HG03469 (cell line): ENCODE data around the gene DTNBP1.
A peak's percentile ranks its signal among the peaks of the same experiment; 100 is the strongest.

Source experiments
- ATAC-seq: cut with Tn5 transposase; IDR thresholded peaks from one replicate; pipeline ENCODE4 v1.9.1; 2021; ENCODE audit warnings: mild to moderate bottlenecking, moderate library complexity, moderate number of reproducible peaks; ENCODE audit not compliant: unreplicated experiment

DTNBP1 gene, protein sequence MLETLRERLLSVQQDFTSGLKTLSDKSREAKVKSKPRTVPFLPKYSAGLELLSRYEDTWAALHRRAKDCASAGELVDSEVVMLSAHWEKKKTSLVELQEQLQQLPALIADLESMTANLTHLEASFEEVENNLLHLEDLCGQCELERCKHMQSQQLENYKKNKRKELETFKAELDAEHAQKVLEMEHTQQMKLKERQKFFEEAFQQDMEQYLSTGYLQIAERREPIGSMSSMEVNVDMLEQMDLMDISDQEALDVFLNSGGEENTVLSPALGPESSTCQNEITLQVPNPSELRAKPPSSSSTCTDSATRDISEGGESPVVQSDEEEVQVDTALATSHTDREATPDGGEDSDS

DNA sequence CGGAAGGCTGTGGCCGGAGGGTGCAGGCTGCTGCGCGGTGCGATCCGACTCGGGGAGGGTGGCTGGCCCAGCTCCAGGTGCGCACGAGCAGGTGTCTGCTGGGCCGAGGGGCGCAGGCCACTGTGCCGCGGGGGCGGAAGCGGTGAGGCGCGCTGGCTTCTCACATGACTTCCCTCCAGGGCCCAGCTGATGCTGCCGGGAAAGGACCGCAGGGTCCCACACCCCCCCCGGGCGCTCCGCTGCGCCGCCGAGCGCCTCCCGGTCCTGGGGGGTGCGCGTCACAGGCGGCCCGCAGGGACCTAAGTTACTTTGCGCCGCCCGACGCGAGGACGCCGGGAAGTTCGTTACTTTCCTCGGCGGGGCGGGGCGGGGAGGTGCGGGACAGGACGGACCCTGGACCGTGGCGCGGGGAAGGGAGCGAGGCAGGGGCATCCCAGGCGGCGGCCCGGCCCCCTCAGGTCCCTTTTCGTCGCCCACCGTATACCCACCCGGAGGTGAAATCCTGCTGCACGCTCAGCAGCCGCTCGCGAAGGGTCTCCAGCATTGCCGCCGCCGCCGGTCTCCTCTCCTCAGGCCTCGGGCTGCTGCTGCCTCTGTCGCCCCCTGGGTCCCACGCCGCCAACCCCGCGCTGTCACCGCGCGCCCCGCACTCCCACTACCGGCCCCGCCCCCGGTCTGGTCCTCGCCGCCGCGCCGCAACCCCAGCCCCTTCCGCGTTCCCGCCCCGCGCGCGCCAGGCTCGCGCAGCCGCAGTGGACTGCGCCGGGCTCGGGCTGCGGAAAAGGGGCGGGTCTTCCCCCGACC lies at the start of gene DTNBP1:
DTNBP1 (minus strand) TSS at position 703 of the 804 bp plus-strand sequence; CDS start at position 544, 159 bp downstream.
- peak; percentile 42 for ATAC-seq

DNA sequence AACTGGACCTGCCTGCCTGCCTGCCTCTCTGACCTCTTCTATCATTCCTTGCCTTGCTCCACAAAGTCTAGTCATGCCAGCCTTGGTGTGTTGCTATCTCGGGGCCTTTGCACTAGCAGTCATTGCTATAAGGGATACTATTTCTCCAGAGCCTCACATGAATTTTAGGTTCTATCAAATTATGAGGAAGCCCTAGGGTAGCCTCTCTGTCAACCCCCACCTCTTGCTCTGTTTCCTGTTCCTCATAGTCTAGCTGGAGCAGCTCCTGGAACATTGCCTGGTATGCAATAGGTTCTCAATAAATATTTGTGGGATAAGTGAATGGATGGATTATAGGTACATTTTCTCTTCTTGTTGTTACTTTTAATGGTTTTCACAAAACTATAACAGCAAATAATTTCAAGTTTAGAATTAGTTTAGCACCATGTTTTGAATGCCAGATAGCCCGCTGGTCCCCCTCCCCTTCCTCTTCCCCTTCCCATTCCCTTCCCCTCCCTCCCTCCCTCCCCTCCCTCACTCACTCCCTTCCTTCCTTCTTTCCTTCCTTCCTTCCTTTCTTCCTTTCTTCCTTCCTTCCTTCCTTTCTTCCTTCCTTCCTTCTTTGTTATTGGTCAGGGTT lies 46.9 kb upstream of the DTNBP1 start:
- no peak for ATAC-seq

DNA sequence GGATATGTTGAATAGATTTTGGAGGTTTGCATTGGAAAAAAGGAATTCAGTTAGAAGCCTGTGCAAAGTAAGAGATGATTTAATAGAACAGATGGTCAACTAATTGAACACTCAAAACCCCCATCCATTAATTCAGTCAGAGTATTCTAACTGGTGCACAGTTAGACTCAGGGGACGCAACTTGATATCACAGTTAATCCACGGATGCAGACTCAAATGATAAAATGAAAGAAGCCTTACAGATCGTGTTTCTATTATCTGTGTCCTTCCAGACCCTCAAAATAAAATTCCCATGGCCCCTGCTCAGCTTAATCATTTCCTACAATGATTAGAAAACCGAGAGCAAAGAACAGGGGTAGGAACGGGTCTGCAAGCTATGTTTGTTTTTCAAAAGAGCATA lies 45.4 kb upstream of the DTNBP1 start:
- no peak for ATAC-seq

DNA sequence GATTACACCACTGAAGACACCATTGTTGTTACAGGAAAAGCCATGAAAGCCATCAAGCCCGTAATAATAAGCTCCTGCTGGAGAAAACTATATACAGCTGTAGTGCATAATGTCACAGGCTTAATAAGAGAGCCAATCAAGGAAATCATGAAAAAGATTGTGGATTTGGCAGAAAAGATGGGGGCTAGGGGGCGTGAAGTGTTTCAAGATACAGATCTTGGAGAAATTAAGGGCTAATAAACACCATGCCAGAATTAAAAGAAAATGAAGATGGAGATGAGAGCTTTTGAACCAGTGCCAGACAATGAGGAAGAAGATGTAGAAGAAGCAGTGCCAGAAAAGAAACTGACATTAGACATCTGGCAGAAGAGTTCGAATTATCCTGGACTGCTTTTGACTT lies 43.2 kb upstream of the DTNBP1 start:
- no peak for ATAC-seq

DNA sequence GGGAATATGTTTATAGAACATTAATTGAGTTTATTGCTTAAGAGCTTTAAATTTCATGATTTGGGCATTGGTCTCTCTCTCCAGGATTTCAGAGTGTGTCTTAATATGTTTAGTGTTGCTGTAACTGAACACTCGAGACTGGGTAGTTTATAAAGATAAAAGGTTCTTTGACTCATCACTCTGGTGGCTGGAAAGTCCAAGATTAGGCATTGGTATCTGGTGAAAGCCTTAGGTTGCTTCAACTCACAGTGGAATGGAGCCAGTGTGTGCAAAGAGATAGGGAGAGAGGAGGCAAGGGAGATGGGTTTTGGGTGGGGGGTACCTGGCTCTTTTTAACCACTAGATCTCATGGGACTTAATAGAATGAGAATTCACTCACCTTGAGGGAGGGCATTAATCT lies 35.6 kb upstream of the DTNBP1 start:
- no peak for ATAC-seq

DNA sequence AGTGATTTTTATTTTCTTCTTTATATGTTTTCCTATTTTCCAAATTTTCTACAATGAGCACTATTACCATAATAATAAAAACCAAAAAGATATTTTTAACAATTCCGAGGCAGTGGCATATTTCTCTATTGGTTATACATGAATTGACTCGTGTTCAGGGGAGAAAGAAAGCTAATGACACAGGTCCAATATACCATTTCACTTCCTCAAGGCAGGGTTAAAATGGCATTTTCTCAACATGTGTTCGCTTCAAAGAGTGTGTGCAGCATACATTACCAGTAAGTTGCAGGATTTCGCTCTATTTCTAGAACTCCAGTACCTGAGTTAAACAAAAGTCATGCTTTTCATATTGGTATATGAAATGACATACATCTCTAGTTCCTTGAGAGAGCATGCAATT lies 35.1 kb upstream of the DTNBP1 start:
- ATAC-seq = no peak

DNA sequence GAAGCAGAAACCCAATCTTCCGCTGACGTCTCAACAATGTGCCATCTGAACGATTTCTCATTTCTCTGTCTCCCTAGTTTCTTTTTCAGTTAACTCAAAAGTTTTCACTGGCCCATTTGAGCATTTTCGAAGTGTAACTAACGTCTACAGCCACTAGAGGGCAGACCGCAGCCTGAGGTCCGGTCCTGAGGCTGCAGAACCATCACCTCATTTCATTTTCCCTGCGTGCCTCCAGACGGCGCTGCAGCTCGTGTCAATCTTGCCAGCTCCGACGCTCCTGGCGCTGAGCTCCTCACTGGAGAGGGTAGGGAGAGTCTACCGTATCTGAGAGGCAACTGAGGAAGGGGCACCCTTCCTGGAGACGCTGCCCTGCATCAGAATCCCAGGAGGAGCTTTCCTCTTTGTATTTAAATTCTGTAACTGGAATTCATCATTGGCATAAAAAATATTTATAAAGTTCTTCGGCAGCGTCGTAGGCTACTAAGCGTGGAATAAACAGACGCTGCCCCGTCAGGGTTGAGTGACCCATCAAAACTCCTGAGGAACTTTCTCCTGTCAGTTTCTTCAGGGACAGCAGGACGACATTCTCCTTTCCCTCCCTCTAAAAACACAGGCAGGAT lies 28.5 kb upstream of the DTNBP1 start:
- ATAC-seq = peak; percentile 90

DNA sequence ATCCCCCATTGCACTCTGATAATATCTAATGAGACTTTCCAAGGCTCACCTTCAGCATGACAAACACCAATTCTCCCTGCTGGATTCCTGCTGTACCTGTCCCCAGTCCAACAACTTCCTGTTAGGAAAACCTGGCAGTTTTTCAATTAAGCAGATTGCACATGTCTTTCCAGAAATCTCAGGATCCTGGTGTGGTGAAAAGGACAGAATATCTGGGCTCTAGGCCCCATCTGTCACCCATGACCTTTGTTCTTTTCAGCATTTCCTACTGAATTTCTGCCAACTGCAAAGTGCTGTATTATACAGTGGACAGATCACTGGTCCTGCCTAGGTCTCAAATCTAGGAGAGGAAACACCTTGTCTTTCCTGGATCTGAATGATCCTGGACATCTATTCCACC lies 27.7 kb upstream of the DTNBP1 start:
- ATAC-seq = no peak

DNA sequence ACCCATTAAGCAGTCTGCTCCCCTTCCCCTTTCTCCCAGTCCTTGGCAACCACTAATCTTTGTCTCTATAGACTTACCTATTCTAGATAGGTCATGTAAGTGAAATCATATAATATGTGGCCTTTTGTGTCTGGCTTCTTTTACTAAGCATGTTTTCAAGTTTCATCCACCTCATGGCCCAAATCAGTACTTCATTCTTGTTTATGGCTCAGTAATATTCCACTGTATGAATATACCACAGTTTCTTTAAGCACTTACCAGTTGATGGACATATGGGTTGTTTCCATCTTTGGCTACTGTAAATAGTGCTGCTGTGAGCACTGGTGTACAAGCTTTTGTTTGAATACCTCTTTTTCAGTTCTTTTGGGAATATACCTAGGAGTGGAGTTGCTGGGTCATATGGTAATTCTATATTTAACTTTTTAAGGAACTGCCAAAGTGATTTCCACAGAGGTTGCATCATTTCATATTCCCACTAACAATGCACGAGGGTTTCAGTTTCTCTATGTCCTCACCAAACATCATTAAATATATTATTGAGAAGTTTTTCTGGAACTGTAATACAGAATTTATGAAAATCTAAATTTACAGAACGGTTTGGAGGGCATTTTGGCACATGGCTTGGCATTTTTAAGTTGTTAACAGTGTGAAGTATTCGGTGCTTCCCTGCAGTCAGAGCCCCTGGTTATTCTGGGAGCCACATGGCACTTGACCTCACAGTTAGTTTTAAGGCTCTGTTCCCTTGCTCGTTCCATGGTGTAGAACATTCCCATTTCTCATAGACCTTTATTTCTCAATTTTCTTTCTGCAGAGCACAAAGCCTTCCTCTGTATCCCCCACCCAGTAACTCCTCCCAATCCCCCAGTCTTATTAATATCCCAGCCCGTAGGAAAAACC lies 27.0 kb upstream of the DTNBP1 start:
- ATAC-seq = no peak

DNA sequence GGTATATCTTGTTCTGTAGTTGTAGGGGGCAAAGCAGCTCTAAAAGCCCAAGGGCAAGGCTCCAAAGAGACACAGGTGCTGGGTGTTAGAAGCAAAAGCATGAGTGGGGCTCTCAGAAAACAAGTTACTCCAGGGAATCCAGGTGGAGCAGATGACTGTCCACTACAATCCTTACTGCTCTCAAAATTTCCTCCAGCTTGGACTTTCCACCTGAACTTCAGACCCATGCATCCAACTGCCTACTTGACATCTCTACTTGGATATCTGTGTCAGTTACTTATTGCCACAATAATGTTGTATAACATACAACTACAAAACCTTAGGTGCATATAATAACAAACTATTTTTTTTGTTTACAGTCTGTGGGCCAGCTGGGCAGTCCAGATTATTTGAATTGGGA lies 22.8 kb upstream of the DTNBP1 start:
- no peak for ATAC-seq

DNA sequence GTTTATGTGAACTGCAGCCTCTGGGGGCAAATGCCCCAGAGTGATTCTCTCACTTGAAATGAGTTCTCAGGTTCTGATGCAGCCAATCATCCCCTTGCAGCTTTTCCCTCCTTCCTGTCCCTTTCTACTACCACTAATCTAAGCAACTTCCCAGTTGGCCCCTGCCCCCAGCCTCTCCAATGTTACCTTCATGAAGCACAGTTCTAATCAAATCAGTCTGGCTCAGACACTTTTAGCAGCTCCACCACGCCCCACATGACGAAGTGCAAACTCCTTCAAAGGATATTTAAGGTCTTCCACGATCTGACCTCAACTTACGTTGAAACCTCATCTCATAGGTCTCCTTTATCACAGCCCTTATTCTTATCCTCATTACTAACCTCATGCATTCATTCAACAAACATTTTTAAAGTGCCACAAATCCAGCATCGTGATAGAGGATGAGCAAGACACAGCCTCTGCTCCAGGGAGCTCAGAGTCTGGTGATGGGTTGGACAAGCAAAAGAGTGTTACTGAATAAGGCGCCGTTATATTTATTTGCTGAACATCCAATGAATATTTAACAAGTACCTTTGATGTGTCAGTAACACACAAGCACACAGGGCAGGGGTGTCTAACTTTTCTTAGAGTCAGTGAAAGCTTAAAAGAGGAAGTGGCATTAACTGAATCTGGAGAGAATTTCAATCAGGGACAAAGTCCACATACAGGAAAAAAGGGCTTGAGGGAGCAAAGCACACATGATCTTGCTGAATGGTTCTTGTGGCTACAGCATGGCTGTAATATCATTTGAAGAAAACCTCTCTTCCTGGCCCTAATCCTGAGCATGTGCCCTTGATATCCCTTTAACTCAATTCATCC lies 20.4 kb upstream of the DTNBP1 start:
- ATAC-seq = no peak

DNA sequence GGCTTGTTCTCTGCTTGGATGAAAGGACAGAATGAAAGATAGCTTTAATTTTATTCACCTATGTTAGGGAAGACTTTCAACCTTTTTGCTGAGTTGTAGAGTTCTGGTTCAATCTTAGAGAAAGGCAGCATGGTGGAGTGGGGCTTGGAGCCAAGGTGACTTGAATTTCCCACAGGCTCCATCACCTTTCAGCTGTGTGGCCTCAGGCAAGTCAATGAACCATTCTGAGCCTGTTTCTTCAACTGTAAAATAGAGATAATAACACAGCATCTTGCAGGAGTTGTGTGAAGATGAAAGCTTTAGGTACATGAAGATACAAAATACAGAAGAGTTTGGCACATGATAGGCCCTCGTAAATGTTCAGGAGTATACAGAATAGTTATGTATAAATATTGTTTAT lies 19.1 kb upstream of the DTNBP1 start:
- ATAC-seq = no peak

DNA sequence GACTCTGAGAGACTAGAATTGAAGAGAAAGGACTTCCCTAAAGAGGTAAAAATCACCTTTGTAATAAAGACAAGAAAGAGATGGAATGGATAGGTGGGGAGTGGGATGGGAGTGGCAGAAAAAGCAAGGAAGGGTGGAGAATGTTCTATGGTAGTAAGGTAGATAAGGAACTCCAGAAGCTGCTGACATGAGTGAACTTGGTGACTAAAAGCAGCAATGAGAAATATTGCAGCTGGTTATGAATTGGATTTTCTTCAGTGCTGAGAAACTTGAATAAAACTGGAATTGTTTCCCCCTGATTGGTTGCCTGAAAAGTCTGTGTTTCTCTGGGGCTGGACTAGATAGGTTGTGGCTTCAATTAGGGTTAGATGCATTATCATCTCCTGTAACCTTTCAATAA lies 15.7 kb upstream of the DTNBP1 start:
- no peak for ATAC-seq

DNA sequence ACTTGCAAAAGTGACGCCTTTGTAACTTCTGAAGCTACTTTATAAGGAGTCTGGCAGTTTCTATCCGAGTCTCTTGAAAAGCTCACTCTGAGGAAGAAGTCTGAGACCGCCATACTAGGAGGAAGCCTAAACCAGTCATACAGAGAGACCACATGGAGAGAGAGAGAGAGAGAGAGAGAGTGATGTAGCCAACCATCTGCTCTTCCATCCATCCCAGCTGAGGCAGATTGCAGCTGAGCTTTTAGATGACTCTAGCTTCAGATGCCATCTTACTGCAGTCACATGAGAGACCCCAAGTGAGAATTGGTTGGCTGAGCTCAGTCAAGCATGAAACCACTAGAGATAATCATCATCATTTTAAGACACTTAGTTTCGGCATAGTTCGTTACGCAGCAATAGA lies 15.0 kb upstream of the DTNBP1 start:
- ATAC-seq = no peak

DNA sequence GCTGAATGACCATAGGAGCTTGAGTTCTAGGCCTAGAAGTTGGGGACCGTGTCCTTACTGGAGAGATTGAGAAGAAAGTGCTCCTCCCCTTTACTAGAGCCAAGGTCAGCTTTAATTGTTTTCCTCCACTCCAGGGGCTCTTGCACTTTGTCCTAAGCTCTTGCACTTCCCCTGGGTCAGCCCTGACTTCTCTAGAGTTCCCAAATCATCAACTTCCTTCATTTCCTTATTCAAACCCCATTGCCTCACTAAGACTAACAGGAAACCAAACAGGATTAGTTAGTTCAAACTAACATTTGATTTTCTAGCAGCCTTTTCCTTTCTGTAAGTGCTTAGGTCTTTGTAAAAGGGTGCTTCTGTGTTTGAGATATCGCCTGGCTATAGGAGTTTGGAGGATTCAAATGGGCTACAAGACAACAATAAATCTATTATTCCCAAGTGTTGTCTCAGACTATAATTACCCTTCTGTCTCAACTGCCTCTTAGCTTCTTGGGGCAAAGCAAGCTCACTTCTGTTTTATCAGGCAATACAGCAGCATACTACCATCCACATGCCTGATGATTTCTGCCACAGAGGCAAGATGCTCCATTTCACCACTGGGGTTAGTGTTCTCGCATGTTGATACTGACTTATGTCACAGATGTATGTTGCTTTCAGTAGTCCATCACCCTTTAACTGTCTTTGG lies 12.8 kb upstream of the DTNBP1 start:
- ATAC-seq = no peak

DNA sequence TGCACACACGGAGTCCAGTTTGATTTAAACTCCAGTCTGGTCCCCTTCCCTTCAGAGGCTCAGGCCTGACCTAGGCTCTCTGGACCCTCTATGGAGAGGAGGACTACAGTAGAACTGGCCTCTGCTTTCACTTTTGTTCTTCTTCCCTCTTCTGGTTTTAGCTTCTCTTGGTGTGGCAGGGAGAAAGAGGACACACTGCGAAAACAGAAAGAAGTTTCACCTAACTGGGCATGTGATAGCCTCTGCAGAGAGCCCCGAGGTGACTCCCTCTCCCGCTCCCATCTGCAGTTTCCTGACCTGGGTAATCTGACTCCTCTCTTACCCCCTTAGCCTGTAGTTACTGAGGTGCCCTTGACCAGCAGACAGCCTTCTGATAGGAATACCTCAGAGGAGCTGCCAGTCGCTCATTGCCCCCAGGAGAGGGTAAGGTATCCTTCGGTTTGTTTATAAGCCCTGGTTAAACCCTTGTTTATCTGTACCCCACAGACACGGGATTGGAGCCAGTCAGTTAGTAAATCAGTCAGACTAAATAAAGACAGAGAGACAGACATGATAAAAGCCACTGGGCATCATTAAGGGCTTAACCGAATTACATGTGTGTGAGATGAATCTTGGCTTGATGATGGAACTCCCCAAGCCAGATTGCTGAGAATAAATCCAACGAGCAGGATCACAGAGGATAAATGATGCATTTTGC lies 12.0 kb upstream of the DTNBP1 start:
- no peak for ATAC-seq

DNA sequence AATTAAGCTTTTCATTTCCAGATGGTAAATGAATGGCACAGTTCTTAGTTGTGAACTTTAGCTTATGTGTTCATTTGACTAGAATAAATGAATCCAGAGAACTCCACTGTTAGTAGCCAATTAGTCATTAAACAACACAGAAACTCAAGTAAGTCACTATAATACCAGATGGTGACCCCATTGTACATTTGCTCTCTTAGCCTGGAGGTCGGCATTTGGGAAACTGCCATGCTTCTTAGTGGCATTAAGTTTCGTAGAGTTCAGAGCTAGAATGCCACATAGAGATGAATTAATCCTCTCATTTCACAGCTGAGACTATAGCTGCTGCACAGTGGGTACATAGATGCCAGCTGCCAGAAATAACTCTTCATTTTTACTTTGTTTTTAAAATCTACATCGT lies 10.8 kb upstream of the DTNBP1 start:
- no peak for ATAC-seq

DNA sequence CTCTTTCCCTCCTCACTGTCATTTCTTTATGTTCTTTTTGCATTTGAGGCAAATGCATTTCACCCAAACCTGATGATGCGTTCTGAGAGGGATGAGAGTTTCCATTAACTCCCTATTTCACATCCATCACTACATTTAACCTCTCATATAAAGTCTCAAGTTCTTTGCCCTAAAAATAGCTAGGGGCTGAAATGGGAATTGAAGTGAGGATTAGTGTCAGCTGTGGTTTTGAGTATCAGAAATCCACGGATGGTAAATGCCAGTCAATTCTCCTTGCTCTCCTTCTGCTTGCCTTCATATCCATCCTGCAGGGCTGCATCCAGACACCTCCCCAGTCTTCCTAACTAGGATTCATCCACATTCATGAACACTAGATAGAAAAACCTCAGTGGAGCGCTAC lies 10.0 kb upstream of the DTNBP1 start:
- ATAC-seq = no peak
